GM21447 (cell line): ENCODE results near the gene RBMS3.
"Not testable (repeated sequence)": the region's sequence is repeated elsewhere in the genome, so short reads cannot be mapped to it uniquely, and the experiment has no call there.

ENCODE experiments used
- ATAC-seq: cut with Tn5 transposase; IDR thresholded peaks from one replicate; pipeline ENCODE4 v1.9.1; 2021; ENCODE audit not compliant: unreplicated experiment

Gene RBMS3

GRCh38 chr3:29759411-29760225 is 478.7 kb downstream of the RBMS3 start:
- ATAC-seq = no peak

DNA sequence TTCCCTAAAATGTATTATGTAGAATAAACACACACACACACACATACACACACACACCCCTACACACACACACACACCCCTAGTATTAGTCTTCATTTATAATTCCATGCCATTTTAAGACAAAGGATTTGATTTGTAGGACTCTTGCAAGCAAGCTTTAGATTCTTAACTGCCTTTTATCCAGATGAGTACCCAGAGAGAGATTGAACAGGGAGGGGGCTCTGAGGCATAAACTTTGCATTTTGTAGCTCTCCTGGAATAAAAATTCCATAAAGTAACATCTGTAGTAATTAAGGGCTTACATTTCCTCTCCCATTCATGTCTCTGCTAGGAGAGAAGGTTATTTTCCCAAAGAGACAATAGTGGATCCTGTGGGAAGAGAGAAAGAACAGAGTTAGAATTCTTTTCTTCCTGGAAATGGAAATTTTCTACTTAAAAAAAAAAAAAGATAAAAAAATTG is 479.4 kb downstream of the RBMS3 start:
- ATAC-seq = no peak

GRCh38 chr3:29761517-29761916 is 480.6 kb downstream of the RBMS3 start:
- no peak for ATAC-seq

- no peak for ATAC-seq
Observed at GRCh38 chr3:29763115-29763514, 482.2 kb downstream of the RBMS3 start.

- no peak for ATAC-seq
Observed at GRCh38 chr3:29764041-29764440, 483.2 kb downstream of the RBMS3 start.

- no peak for ATAC-seq
Observed at GRCh38 chr3:29764603-29765254, 483.9 kb downstream of the RBMS3 start.

- ATAC-seq = no peak
Observed at GRCh38 chr3:29771602-29772001, 490.7 kb downstream of the RBMS3 start.

DNA sequence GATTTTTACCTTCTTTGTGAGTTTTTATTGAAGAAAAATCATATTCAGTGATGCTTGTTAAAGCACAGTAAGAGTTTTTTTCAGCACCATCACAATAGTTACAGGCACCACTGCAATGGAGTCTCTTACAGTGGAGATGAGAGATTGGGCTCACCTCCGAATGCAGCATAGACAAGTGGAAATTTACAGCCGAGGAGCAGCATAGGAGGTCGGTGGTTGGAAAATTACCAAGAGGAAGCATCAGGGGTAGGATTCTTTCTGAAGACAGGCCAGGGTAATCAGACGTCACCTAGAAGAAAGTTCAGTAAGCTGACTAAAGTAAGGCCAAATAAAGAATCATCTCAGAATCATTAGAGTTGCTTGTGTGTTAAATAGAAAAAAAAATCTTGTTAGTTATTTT is 491.6 kb downstream of the RBMS3 start:
- no peak for ATAC-seq

- no peak for ATAC-seq
Observed at GRCh38 chr3:29773481-29773880, 492.6 kb downstream of the RBMS3 start.

GRCh38 chr3:29775340-29775739 is 494.5 kb downstream of the RBMS3 start:
- no peak for ATAC-seq

DNA sequence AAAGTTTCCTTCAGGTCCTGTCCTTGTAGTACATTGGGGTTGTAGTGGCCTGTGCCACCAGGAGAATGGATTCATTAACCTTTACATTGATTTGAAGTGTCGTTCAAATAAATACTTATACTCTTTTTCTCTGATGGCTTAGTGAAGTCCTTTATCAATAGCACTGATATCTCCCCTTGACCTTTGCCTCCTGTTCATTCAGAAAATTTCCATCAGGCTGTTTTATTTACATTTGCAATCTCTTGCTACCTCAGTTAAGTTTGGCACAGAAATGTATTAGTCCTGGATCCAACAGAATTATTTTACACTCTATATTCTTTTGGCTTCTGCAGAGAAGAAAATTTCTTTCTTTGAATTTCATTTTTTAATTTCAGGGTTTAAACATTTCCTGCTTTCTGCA is 497.0 kb downstream of the RBMS3 start:
- ATAC-seq = no peak

- ATAC-seq = no peak
Observed at GRCh38 chr3:29789686-29790085, 508.8 kb downstream of the RBMS3 start.

DNA sequence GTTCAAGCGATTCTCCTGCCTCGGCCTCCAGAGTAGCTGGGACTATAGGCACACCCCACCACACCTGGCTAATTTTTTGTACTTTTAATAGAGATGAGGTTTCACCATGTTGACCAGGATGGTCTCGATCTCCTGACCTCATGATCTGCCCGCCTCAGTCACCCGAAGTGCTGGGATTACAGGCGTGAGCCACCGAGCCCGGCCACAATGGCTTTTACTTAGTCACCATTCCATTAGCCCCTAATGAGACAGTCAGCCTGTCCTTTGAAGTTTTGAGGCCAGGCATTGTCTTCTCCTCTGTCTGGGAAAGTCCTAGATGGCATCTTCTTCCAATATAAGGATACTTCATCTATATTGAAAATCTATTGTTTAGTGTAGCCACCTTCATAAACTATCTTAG is 515.9 kb downstream of the RBMS3 start:
- no peak for ATAC-seq

DNA sequence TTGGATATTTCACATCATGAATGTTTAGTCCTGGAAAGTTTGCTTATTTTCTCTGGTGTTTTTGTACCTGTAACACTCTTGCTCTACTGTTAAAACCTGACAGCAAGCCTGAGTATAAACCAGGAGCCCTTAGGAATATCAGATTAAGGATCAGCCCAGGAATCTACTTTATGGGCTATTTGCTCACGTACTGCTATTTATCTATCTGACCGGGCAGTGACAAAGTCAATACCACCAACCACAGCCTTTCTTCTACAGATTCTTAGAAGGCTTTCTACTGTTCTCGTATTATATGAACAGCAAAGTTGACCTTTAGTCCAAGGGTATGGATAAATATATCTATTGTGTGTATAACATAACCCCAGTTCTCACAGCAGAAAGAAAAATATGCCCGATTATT is 521.2 kb downstream of the RBMS3 start:
- no peak for ATAC-seq

DNA sequence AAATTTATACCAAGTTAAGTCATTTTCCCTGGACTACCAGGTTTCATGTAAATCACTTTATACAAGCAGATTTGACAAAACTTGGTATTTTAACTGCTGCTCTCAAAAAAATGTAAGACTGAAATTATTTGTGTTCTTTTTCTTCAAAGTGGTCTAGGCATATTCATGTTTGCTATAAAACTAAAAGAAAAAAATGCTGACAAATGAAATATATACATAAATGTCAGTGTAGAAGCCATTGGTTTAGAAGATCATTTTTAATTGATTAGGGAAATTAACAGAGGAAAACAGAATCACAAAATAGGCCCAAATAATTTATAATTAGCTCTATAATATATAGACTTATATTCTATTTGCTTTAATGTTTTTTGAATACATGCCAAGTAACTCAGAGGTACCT is 523.2 kb downstream of the RBMS3 start:
- ATAC-seq = no peak

DNA sequence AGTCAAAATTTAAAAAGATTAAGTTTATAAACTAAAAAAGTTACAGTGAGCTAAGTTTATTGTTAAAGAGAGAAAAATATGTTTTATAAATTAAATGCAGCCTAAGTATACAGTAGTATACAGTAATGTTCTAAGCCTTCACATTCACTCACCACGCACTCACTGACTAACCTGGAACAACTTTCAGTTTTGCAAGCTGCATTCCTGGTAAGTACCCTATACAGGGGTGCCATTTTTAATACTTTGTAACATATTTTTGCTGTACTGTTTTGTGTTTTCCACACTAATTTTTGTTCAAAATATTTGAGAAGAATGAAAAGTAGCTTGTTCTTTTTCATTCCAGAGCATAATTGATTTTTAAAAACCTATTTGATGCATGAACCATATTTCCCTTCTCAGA is 524.9 kb downstream of the RBMS3 start:
- no peak for ATAC-seq

DNA sequence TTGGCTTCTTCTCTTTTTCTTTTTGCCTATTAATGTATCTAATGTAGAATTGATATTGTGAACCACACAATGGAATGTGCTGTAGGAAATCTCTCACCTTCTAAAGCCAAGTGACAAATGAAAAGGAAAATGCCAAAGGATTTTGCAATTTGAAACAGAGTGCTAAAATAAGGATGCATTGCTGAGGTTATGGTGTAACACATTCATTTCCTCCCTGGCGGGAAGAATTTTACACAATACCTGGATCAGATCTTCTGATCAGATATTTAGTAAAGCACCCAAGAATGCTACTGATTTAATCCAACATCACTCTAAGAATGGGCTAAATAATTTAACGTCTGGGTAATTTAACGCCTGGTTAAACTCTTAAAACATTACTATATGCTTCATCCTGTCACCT is 527.5 kb downstream of the RBMS3 start:
- not testable (repeated sequence) for ATAC-seq

- ATAC-seq = no peak
Observed at GRCh38 chr3:29822071-29822470, 541.2 kb downstream of the RBMS3 start.

DNA sequence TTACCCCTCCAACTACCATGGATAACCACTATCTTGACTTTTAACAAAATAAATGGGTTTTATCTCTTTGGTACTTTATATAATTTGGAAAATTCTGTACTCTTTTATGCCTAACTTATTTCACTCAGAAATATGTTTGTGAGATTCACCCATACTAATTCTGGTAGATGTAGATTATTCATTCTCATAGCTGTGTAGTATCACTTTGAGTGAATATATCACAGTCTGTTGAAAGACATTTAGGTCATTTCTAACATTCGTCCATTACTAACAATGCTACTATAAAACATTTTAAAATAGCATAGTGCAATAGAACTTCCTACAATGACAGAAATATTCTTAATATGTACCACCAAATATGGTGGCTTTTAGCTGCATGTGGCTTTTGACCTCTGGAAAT is 542.4 kb downstream of the RBMS3 start:
- ATAC-seq = no peak

GRCh38 chr3:29826712-29827111 is 545.8 kb downstream of the RBMS3 start:
- no peak for ATAC-seq

GRCh38 chr3:29827756-29828155 is 546.9 kb downstream of the RBMS3 start:
- no peak for ATAC-seq

DNA sequence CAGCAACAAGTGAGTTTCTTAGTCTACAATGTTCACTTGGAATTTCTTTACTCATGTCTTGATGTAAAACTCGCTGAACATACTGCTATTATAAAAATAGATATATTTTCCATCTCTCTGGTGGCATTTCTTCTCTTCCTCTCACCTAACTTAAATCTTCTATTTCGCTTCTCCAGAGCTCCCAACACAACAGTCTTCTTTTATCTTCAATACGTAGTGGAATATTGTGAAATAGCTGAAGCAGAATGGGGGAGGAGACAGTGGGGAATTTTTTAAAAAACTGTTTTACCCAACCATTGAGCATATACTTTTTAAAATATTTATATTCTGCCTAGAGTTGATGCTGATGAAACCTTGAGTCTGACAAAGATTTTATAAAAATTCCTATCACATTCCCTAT is 548.5 kb downstream of the RBMS3 start:
- ATAC-seq = no peak

DNA sequence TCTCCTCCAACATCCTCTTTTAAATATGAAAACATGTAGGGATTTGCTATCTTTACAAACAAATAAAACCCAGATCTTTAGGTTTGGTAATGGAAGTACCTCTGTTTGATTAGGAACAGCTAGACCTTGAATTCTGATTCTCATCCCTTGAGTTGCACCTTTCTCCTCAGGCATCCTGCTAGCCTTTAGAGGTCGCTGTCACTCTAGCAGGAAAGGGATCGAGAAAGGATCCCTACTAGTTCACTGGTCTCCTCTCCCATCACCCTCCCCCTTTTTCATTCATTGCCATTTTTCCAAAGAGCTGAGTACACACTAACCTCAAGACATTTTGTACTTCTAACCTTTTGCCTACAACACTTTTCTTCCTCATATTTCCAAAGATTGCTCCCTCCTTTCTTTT is 569.8 kb downstream of the RBMS3 start:
- no peak for ATAC-seq
